Measurements from ENCODE around the gene CELF2. TPM values are rescaled to one million over a fixed set of nuclear protein-coding genes. Genes with fewer than 3 reads are reported as not detected.

CELF2 gene
- total and polyA plus RNA-seq, 9 of the 15 experiments (the other 6 are each of a cell fraction or from before 2014, with no cell fraction given): 4.0 to 20.3 (median 11.1) TPM

DNA sequence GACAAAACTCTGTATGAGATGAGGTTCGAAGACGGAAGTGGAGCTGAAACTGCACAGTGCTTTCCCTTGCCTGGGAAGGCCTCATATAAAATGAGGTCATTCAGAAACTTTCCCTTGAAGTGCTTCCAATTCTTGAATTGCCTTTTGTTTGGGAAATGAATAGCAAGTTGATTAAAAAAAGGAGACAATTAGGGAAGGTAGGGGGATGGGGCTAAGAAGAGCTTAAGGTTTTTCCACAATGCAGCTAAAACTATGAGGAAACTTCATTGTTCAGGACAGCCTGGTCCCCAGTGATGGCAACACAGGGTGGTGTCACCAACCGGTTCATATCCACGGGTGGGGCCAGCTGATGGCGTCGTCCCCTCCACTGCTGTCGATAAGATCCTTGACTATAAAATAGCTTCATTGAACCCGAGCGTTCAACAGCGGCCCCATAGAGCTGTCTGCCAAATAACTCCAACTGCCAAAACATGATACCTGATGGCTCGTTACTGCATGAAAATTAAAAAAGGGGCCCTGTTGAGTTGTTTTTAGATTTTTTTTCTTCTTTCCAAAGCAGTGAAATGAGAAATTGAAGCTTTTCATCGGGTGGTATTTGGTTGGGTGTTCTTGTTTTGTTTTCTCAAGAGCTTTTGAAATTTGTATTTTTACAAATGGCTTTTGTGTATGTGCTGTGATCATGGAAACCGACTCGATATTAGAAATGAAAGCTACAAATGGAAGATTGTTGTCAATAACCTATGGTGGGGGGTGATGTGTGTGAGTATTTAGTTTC lies 2.8 kb upstream of the CELF2 start:
- Histone ChIP-seq H3K79me2 (ENCODE audit: control insufficient read depth, insufficient read depth, low read length) (no peaks in the 10 kb centered on the region), H3K4me3 (no peak overlapping the region), H3K4me2 (ENCODE audit: insufficient read depth, low read length) (no peak overlapping the region), H3K9ac (ENCODE audit: insufficient read depth in 1 of 2, low read depth in 2 of 2, low read length in 2 of 2) (no peak overlapping the region), H3K27me3 (ENCODE audit: control insufficient read depth in 2 of 2, insufficient read depth in 2 of 2, low read length in 2 of 2) (peaks cover 19 to 23% of the 10 kb centered on the region in 2 experiments), H3K27ac (ENCODE audit: extremely low read depth, low read depth, low read length) (no peak overlapping the region), H3K9me3 (replicated peaks; ENCODE audit: control insufficient read depth, insufficient read depth, low read depth, low read length) (no peaks in the 10 kb centered on the region), H2AFZ (ENCODE audit: low read depth, low read length) (no peak overlapping the region), H3K9me1 (ENCODE audit: control insufficient read depth, insufficient read depth, low read length) (no peaks in the 10 kb centered on the region), H4K20me1 (replicated peaks; ENCODE audit: control insufficient read depth, insufficient read depth, low read length) (no peaks in the 10 kb centered on the region), H3K36me3 (ENCODE audit: control insufficient read depth, insufficient read depth, low read length) (no peaks in the 10 kb centered on the region), H3K4me1 (replicated peaks in 1 of 2; ENCODE audit: control insufficient read depth in 2 of 2, insufficient read depth in 2 of 2, low read length in 2 of 2) (peaks cover 0 to 13% of the 10 kb centered on the region in 2 experiments; a peak in 2 of 5 replicates)
- in situ Hi-C loops (cut with MboI) (no loop called here), intact Hi-C loops (cut with micrococcal nuclease) (no loop called here)
- no TSS peak for BruUV-seq (replicated peaks)
- no peak for DNase-seq (ENCODE audit: extremely low read depth in 1 of 4, low spot score in 3 of 4)
- ChIA-PET CTCF (ENCODE audit: low intra/inter-chr PET ratio) (no interaction called here), POLR2A (interaction anchor here (0.6 to 1.0 kb wide), 3 partner anchors 16 to 69 kb away, joined by 3 to 4 read pairs (median 3); no protein-coding TSS in a partner anchor)
- no peak for FAIRE-seq
- no peak for ATAC-seq
- WGBS (ENCODE audit: insufficient coverage, low coverage, missing lambda C conversion rate): 0% methylated on average over 14 of the region's 14 CpGs
- TF ChIP-seq, protein P1, sequence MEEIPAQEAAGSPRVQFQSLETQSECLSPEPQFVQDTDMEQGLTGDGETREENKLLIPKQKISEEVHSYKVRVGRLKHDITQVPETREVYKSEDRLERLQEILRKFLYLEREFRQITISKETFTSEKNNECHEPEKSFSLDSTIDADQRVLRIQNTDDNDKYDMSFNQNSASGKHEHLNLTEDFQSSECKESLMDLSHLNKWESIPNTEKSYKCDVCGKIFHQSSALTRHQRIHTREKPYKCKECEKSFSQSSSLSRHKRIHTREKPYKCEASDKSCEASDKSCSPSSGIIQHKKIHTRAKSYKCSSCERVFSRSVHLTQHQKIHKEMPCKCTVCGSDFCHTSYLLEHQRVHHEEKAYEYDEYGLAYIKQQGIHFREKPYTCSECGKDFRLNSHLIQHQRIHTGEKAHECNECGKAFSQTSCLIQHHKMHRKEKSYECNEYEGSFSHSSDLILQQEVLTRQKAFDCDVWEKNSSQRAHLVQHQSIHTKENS (CRISPR knock-in tag; IDR thresholded peaks at IDR 0.05): no peak
- TF ChIP-seq RB1 (IDR thresholded peaks at IDR 0.05; ENCODE audit: low read depth): no peak
- no peak for TF ChIP-seq MBD1 (CRISPR knock-in tag; IDR thresholded peaks at IDR 0.05)
- TF ChIP-seq ZNF551 (CRISPR knock-in tag; IDR thresholded peaks at IDR 0.05): no peak
- TF ChIP-seq CTBP1 (IDR thresholded peaks at IDR 0.05; ENCODE audit: borderline replicate concordance): no peak
- TF ChIP-seq PCBP1 (IDR thresholded peaks at IDR 0.05; ENCODE audit: low read depth, low read length, poor library complexity, severe bottlenecking): no peak
- no peak for TF ChIP-seq SP1 (CRISPR knock-in tag; IDR thresholded peaks at IDR 0.05)
- TF ChIP-seq NR0B1 (IDR thresholded peaks at IDR 0.05; ENCODE audit: partially characterized antibody): no peak

All from K562 (cell line).